ENCODE data around the gene PRADC1.

DNA sequence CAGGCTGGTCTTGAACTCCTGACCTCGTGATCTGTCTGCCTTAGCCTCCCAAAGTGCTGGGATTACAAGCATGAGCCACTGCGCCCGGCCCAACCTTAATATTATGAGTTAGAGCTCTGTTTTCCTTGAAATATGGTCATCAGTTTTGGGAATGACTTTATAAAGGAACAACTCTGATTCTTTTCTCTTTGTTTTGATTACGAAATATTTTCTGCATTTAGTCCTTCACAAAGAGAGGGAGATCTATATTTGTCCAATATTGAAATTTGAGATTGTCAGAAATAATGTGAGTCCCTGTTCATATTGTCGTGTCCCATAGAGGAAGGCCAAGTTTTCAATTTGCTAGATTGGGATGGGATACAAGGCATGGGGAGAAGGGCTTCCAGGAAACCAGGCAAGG lies 15.9 kb downstream of the PRADC1 start:
- TF ChIP-seq CTCF (IDR thresholded peaks at IDR 0.05; ENCODE audit: borderline replicate concordance, extremely low read depth, low read length, poor library complexity, severe bottlenecking) (no peak), EZH2 (IDR thresholded peaks at IDR 0.05; ENCODE audit: borderline replicate concordance, low read depth, low read length, severe bottlenecking) (no peak)

All from DND-41 (cell line).